Heart left ventricle (tissue), 16 donors: ENCODE results near the gene LRPAP1. TPM values are rescaled to one million over a fixed set of nuclear protein-coding genes. Genes with fewer than 3 reads are reported as not detected.

Experiments
- ATAC-seq, 4 donors: fragments of 200-7000 bp; cut with Tn5 transposase; one replicate each; pipeline ENCODE4 v1.9.1; 2020 to 2022; ENCODE audit warnings: moderate library complexity in 4 of 4, mild to moderate bottlenecking in 3 of 4, moderate number of reproducible peaks in 1 of 4
- DNase-seq, 5 donors: peaks; one replicate each; pipeline ENCODE4 v3.0.0-alpha.2; 2020
- H3K27ac ChIP-seq, 12 donors: fragments of 200-600 bp; sonication (generic) in 4 of 12; one replicate each; pipeline versions ENCODE4 v1.5.0 to v1.8.0; 2016 to 2022; ENCODE audit warnings: mild to moderate bottlenecking in 2 of 12
- H3K27me3 ChIP-seq, 9 donors: fragments of 200-600 bp; sonication (generic) in 2 of 9; one replicate each; pipeline versions ENCODE4 v1.5.1 to v1.8.0; 2016 to 2022; ENCODE audit warnings: mild to moderate bottlenecking in 3 of 9
- H3K36me3 ChIP-seq, 9 donors: fragments of 200-600 bp; sonication (generic) in 2 of 9; one replicate each; pipeline versions ENCODE4 v1.5.0 to v1.8.0; 2018 to 2022; ENCODE audit warnings: mild to moderate bottlenecking in 2 of 9
- H3K4me1 ChIP-seq, 12 donors: fragments of 200-600 bp; sonication (generic) in 4 of 12; one replicate each; pipeline versions ENCODE4 v1.5.0 to v1.8.0; 2016 to 2022; ENCODE audit warnings: mild to moderate bottlenecking in 3 of 12
- H3K4me3 ChIP-seq, 12 donors: fragments of 200-600 bp; sonication (generic) in 4 of 12; one replicate each; pipeline versions ENCODE4 v1.5.0 to v1.8.0; 2017 to 2022; ENCODE audit warnings: mild to moderate bottlenecking in 9 of 12, moderate library complexity in 4 of 12
- H3K9me3 ChIP-seq, 12 donors: fragments of 200-600 bp; sonication (generic) in 4 of 12; one replicate each; pipeline versions ENCODE4 v1.5.0 to v1.8.0; 2016 to 2022; ENCODE audit warnings: mild to moderate bottlenecking in 1 of 12
- CTCF ChIP-seq, 12 donors: fragments of 200-600 bp; sonication (generic) in 4 of 12; IDR thresholded peaks; one replicate each; pipeline versions ENCODE4 v1.5.0 to v1.8.0; 2018 to 2022; ENCODE audit warnings: antibody characterized with exemption in 12 of 12, mild to moderate bottlenecking in 5 of 12
- POLR2A ChIP-seq, 2 donors: fragments of 450-650 bp; IDR thresholded peaks; one replicate each; pipeline ENCODE4 v1.6.1; 2017; ENCODE audit warnings: antibody characterized with exemption in 2 of 2, mild to moderate bottlenecking in 2 of 2, moderate library complexity in 2 of 2
- whole genome bisulfite sequencing, 4 donors: extraction: QIAGEN DNeasy Blood & Tissue Kit in 2 of 4; methylation state at CpG; one replicate each; pipeline versions ENCODE4 v1.1.5 to v1.1.7; 2013 to 2018; 5-methylcytosine and 5-hydroxymethylcytosine counted together
- intact Hi-C, 10 donors: fragments of 100-400 bp; cut with DNase I; formaldehyde crosslinking; loops; one replicate each; pipeline versions ENCODE4 v1.11.1 to v1.14.2; 2022
- polyA plus RNA-seq, 2 donors: library from polyadenylated mRNA; stranded (reverse); fragments of 200-250 nt; gene quantifications; one replicate each; pipeline ENCODE4 v1.2.3, GENCODE V29; 2013
- total RNA-seq, 9 donors: library from RNA; depleted of rRNA in 2 of 9; stranded (reverse); fragments of >200 nt in 2 of 9; fragmentation: NEBNext Ultra II Directional in 3 of 9; extraction: Animal tissue kit (Norgen Biotek cat#: 25700) in 3 of 9; gene quantifications; one replicate each; pipeline versions ENCODE4 v1.1.0 to v1.2.4, GENCODE V29; 2016 to 2023
- donor health status: ischemic (EF 13 %, LVEDD 7.1; RV severe dilation, severe dysfunction).
- donor health status: healthy with polysubstance abuse.
- donor health status: DM: no; HTN: yes; CAD: no.
- donor health status: DM: no; HTN: no; CAD: no.
- donor health status: ischemic (EF 25% LVEDD 6.9; RV normal size, moderate dysfunction).
- donor health status: ischemic (EF 25% LVEDD 5.7; RV mildly dilated, moderate dysfunction).
- donor health status: healthy.
- donor health status: DM: yes; HTN: yes; CAD: no.
- donor health status: ischemic (EF 35%, LVEDD 5.7; RV mildly dilated, moderate dysfunction).
- donor health status: nonischemic (EF 11% LVEDD 7.7; RV severe dilation, severe dysfunction).
- donor health status: DM: yes; HTN: yes; CAD: no.
- donor health status: PGD.
- donor health status: ischemic (EF 29% LVEDD 5.4; RV normal size, mild dysfunction).
- donor health status: nonischemic (EF 23%, LVEDD 6.1; RV moderate dilation, normal function).

LRPAP1 gene
- total and polyA plus RNA-seq, 11 donors: 105 to 389 (median 283) TPM

- 79 to 93% (median 92%) methylated on average over 7 to 8 of the region's 8 CpGs for WGBS, 4 donors
- DNase-seq: peak in 2 of 5 donors; percentile 6 to 25
- no peak overlapping the region for H3K27ac ChIP-seq
- H3K4me3 ChIP-seq: no peak overlapping the region
- peaks cover 0 to 13% (median 0%) of the 10 kb centered on the region in 12 donors for H3K4me1 ChIP-seq
- peaks cover 3 to 82% (median 65%) of the 10 kb centered on the region in 9 donors for H3K36me3 ChIP-seq
- ATAC-seq: no peak
- intact Hi-C loops: no loop called here
- H3K27me3 ChIP-seq: no peaks in the 10 kb centered on the region
- no peaks in the 10 kb centered on the region for H3K9me3 ChIP-seq
- TF ChIP-seq POLR2A (IDR thresholded peaks at IDR 0.05) (no peak), CTCF (IDR thresholded peaks at IDR 0.05) (no peak)
These were observed 7.9 kb downstream of the LRPAP1 start for GRCh38 chr4:3524349-3524748.

GRCh38 chr4:3523628-3524221 is 8.5 kb downstream of the LRPAP1 start:
- Histone ChIP-seq H3K27me3 (no peaks in the 10 kb centered on the region), H3K36me3 (peaks cover 3 to 83% (median 68%) of the 10 kb centered on the region in 9 donors), H3K4me3 (no peak overlapping the region), H3K4me1 (peaks cover 0 to 13% (median 0%) of the 10 kb centered on the region in 12 donors), H3K9me3 (no peaks in the 10 kb centered on the region), H3K27ac (no peak overlapping the region)
- intact Hi-C loops: no loop called here
- DNase-seq (peak in 3 of 5 donors; percentile 4 to 20 (median 20)), ATAC-seq (no peak)
- 83 to 90% (median 86%) methylated on average over 17 to 24 of the region's 24 CpGs for WGBS, 4 donors
- TF ChIP-seq POLR2A (IDR thresholded peaks at IDR 0.05) (no peak), CTCF (IDR thresholded peaks at IDR 0.05) (no peak)

- H3K4me1 ChIP-seq: peaks cover 0 to 13% (median 0%) of the 10 kb centered on the region in 12 donors
- H3K36me3 ChIP-seq: peaks cover 3 to 83% (median 68%) of the 10 kb centered on the region in 9 donors
- no peak overlapping the region for H3K4me3 ChIP-seq
- intact Hi-C loops: no loop called here
- TF ChIP-seq CTCF (IDR thresholded peaks at IDR 0.05): no peak
- TF ChIP-seq POLR2A (IDR thresholded peaks at IDR 0.05): no peak
- 94 to 98% (median 96%) methylated on average over 7 to 10 of the region's 10 CpGs for WGBS, 4 donors
- DNase-seq: peak in 2 of 5 donors; percentile 2 to 3
- no peak for ATAC-seq
- no peak overlapping the region for H3K27ac ChIP-seq
- no peaks in the 10 kb centered on the region for H3K27me3 ChIP-seq
- H3K9me3 ChIP-seq: no peaks in the 10 kb centered on the region
These were observed 9.0 kb downstream of the LRPAP1 start for GRCh38 chr4:3523146-3523627.

GRCh38 chr4:3522651-3523050 is 9.6 kb downstream of the LRPAP1 start:
- WGBS, 4 donors: 91 to 97% (median 97%) methylated on average over 13 to 19 of the region's 19 CpGs
- H3K36me3 ChIP-seq: peaks cover 3 to 86% (median 69%) of the 10 kb centered on the region in 9 donors
- no peak for TF ChIP-seq CTCF (IDR thresholded peaks at IDR 0.05)
- no peak for TF ChIP-seq POLR2A (IDR thresholded peaks at IDR 0.05)
- DNase-seq (peak in 1 of 5 donors; percentile 6), ATAC-seq (no peak)
- intact Hi-C loops: no loop called here
- peaks cover 0 to 9% (median 0%) of the 10 kb centered on the region in 12 donors for H3K4me1 ChIP-seq
- no peak overlapping the region for H3K4me3 ChIP-seq
- H3K27ac ChIP-seq: no peak overlapping the region
- H3K9me3 ChIP-seq: no peaks in the 10 kb centered on the region
- no peaks in the 10 kb centered on the region for H3K27me3 ChIP-seq
